Adrenal gland (tissue), 12 donors: ENCODE data around the gene PACRG. TPM values are rescaled to one million over a fixed set of nuclear protein-coding genes. Genes with fewer than 3 reads are reported as not detected.

Experiments
- DNase-seq, 7 donors: peaks; one replicate each; pipeline ENCODE4 v3.0.0-alpha.2; 2019 to 2020
- H3K27ac ChIP-seq, 5 donors: fragments of 200-600 bp; sonication (generic) in 4 of 5; 1 replicate in 3 of 5; 2 replicates in 2 of 5; pipeline versions ENCODE4 v1.5.1 to v1.8.0; 2016 to 2020; ENCODE audit warnings: mild to moderate bottlenecking in 1 of 5
- H3K27me3 ChIP-seq: fragments of 200-600 bp; 2 replicates; pipeline ENCODE4 v1.8.0; 2021
- H3K36me3 ChIP-seq, 2 donors: fragments of 200-600 bp; replicated peaks in 1 of 2; 1 replicate in 1 of 2; 2 replicates in 1 of 2; pipeline versions ENCODE4 v1.5.1 to v1.8.0; 2018 to 2022
- H3K4me1 ChIP-seq, 2 donors: fragments of 200-600 bp; replicated peaks in 1 of 2; 1 replicate in 1 of 2; 2 replicates in 1 of 2; pipeline versions ENCODE4 v1.5.1 to v1.8.0; 2018 to 2021
- H3K4me3 ChIP-seq, 4 donors: fragments of 200-600 bp; sonication (generic) in 3 of 4; one replicate each; pipeline ENCODE4 v1.5.1; 2016 to 2018
- H3K9me3 ChIP-seq, 3 donors: fragments of 200-600 bp; sonication (generic) in 1 of 3; replicated peaks in 1 of 3; 1 replicate in 2 of 3; 2 replicates in 1 of 3; pipeline versions ENCODE4 v1.5.1 to v1.8.0; 2016 to 2021
- POLR2A ChIP-seq, 2 donors: fragments of 450-650 bp; IDR thresholded peaks; one replicate each; pipeline ENCODE4 v1.6.1; 2017; ENCODE audit warnings: antibody characterized with exemption in 2 of 2, mild to moderate bottlenecking in 2 of 2, moderate library complexity in 1 of 2
- WGBS, 4 donors: extraction: QIAGEN DNeasy Blood & Tissue Kit in 2 of 4; methylation state at CpG; one replicate each; pipeline versions ENCODE4 v1.1.5 to v1.1.7; 2013 to 2017; 5-methylcytosine and 5-hydroxymethylcytosine counted together
- intact Hi-C, 2 donors: fragments of 100-400 bp; cut with DNase I; formaldehyde crosslinking; loops; one replicate each; pipeline versions ENCODE4 v1.14.1 to v1.15.0; 2022 to 2023
- polyA plus RNA-seq, 3 donors: library from polyadenylated mRNA; stranded (reverse); fragments of 200-250 nt in 2 of 3; fragments of 350-450 nt in 1 of 3; fragmentation: Illumina TruSeq in 1 of 3; extraction: RNeasy Lipid Tissue Mini Kit (QIAGEN cat#74804) in 1 of 3; gene quantifications; one replicate each; pipeline ENCODE4 v1.2.3, GENCODE V29; 2013 to 2014
- total RNA-seq, 9 donors: library from RNA; depleted of rRNA in 4 of 9; stranded (reverse); fragments of >200 nt in 4 of 9; fragments of 120-200 nt in 1 of 9; fragmentation: NEBNext Ultra II Directional in 1 of 9; extraction: Animal tissue kit (Norgen Biotek cat#: 25700) in 1 of 9; gene quantifications; one replicate each; pipeline versions ENCODE4 v1.1.0 to v1.2.4, GENCODE V29; 2013 to 2023
- TF ChIP-seq, protein P1 (sequence below), 6 experiments: fragments of 450-650 bp in 4 of 6; fragments of 200-600 bp in 2 of 6; sonication (generic) in 1 of 6; IDR thresholded peaks; 1 replicate in 5 of 6; 2 replicates in 1 of 6; pipeline versions ENCODE4 v1.5.1 to v1.8.0; 2016 to 2021; ENCODE audit warnings: antibody characterized with exemption in 6 of 6, mild to moderate bottlenecking in 2 of 6, moderate library complexity in 1 of 6
- donor health status: healthy with polysubstance abuse.
- donor health status: Bipolar disorder and iron deficiency.
- donor health status: DM: yes; HTN: yes; CAD: no.
- donor health status: DM: no; HTN: no; CAD: no.
- donor health status: DM: no; HTN: no; CAD: no.
- donor health status: DM: yes; HTN: yes; CAD: no.

Gene PACRG
- total and polyA plus RNA-seq, 12 donors = 0.18 to 6.1 (median 1.4) TPM

- TF ChIP-seq, protein P1, sequence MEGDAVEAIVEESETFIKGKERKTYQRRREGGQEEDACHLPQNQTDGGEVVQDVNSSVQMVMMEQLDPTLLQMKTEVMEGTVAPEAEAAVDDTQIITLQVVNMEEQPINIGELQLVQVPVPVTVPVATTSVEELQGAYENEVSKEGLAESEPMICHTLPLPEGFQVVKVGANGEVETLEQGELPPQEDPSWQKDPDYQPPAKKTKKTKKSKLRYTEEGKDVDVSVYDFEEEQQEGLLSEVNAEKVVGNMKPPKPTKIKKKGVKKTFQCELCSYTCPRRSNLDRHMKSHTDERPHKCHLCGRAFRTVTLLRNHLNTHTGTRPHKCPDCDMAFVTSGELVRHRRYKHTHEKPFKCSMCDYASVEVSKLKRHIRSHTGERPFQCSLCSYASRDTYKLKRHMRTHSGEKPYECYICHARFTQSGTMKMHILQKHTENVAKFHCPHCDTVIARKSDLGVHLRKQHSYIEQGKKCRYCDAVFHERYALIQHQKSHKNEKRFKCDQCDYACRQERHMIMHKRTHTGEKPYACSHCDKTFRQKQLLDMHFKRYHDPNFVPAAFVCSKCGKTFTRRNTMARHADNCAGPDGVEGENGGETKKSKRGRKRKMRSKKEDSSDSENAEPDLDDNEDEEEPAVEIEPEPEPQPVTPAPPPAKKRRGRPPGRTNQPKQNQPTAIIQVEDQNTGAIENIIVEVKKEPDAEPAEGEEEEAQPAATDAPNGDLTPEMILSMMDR (IDR thresholded peaks at IDR 0.05) = no peak
- peak in 1 of 2 donors; percentile 35 for TF ChIP-seq POLR2A (IDR thresholded peaks at IDR 0.05)
- Histone ChIP-seq H3K27ac (peak overlapping the region; percentile 61 to 87 (median 75)), H3K36me3 (no peaks in the 10 kb centered on the region), H3K27me3 (no peaks in the 10 kb centered on the region), H3K9me3 (no peaks in the 10 kb centered on the region), H3K4me1 (peaks cover 26 to 36% of the 10 kb centered on the region in 2 donors), H3K4me3 (no peak overlapping the region)
- 13 to 21% (median 18%) methylated on average over 8 of the region's 8 CpGs for WGBS, 4 donors
- intact Hi-C loops = loop anchor here in 1 of 2 donors (10.0 kb wide), 1 partner anchor 51 kb away; no protein-coding TSS in a partner anchor
- peak in 6 of 7 donors; percentile 59 to 79 (median 72) for DNase-seq
These were observed 626.3 kb downstream of the PACRG start for GRCh38 chr6:163354085-163354484.

- 30 to 48% (median 46%) methylated on average over 13 of the region's 13 CpGs for WGBS, 4 donors
- DNase-seq = peak in 6 of 7 donors; percentile 58 to 83 (median 64)
- Histone ChIP-seq H3K36me3 (no peaks in the 10 kb centered on the region), H3K9me3 (no peaks in the 10 kb centered on the region), H3K27ac (peak overlapping the region; percentile 61 to 87 (median 75)), H3K4me1 (peaks cover 26 to 34% of the 10 kb centered on the region in 2 donors), H3K4me3 (no peak overlapping the region), H3K27me3 (no peaks in the 10 kb centered on the region)
- TF ChIP-seq POLR2A (IDR thresholded peaks at IDR 0.05) = no peak
- TF ChIP-seq, protein P1 (IDR thresholded peaks at IDR 0.05) = no peak
- intact Hi-C loops = loop anchor here in 1 of 2 donors (10.0 kb wide), 1 partner anchor 50 kb away; no protein-coding TSS in a partner anchor
These were observed 627.1 kb downstream of the PACRG start for GRCh38 chr6:163354761-163355425.

- Histone ChIP-seq H3K4me1 (peaks cover 26 to 34% of the 10 kb centered on the region in 2 donors), H3K27ac (peak overlapping the region; percentile 56 to 87 (median 75)), H3K27me3 (no peaks in the 10 kb centered on the region), H3K4me3 (no peak overlapping the region), H3K9me3 (no peaks in the 10 kb centered on the region), H3K36me3 (no peaks in the 10 kb centered on the region)
- 19 to 37% (median 29%) methylated on average over 7 to 9 of the region's 9 CpGs for WGBS, 4 donors
- TF ChIP-seq, protein P1 (IDR thresholded peaks at IDR 0.05) = no peak
- TF ChIP-seq POLR2A (IDR thresholded peaks at IDR 0.05) = peak in 1 of 2 donors; percentile 51
- DNase-seq = peak; percentile 54 to 84 (median 72)
- intact Hi-C loops = loop anchor here in 1 of 2 donors (10.0 kb wide), 1 partner anchor 49 kb away; no protein-coding TSS in a partner anchor
These were observed 627.7 kb downstream of the PACRG start for GRCh38 chr6:163355426-163355991.

DNA sequence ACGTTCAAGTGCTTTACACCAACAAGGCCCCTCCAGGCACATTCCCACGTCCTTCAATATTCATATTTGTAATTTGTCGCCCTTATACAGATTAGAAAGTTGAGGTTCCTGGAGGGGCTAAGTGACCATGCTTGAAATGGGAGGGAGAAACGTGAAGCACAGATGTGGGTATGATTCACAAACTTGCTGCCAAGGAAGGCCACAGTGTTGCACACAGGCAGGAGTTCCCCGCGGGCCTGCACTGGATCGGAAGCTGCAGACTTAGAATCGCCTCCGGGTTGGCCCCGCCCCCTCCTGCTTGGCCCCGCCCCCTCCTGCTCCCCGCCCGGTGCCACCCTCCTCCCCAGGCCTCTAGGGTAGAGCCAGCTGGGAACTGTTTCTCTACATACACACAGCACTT lies 628.5 kb downstream of the PACRG start:
- peak; percentile 62 to 91 (median 88) for DNase-seq
- peak in 1 of 2 donors; percentile 26 for TF ChIP-seq POLR2A (IDR thresholded peaks at IDR 0.05)
- TF ChIP-seq, protein P1 (IDR thresholded peaks at IDR 0.05) = no peak
- no peaks in the 10 kb centered on the region for H3K27me3 ChIP-seq
- H3K9me3 ChIP-seq = no peaks in the 10 kb centered on the region
- H3K27ac ChIP-seq = peak overlapping the region; percentile 50 to 87 (median 75)
- intact Hi-C loops = loop anchor here in 1 of 2 donors (10.0 kb wide), 1 partner anchor 48 kb away; no protein-coding TSS in a partner anchor
- WGBS, 4 donors = 19 to 40% (median 29%) methylated on average over 6 to 13 of the region's 13 CpGs
- peaks cover 26 to 34% of the 10 kb centered on the region in 2 donors for H3K4me1 ChIP-seq
- no peaks in the 10 kb centered on the region for H3K36me3 ChIP-seq
- no peak overlapping the region for H3K4me3 ChIP-seq
